K562 (cell line): ENCODE data around the gene MPHOSPH9. TPM values are rescaled to one million over a fixed set of nuclear protein-coding genes. Genes with fewer than 3 reads are reported as not detected.

Source experiments
- BHLHE40 ChIP-seq: IDR thresholded peaks from 2 replicates; pipeline ENCODE4 v1.6.1; 2011; ENCODE audit warnings: low read length, improper control_type of control experiment
- CHCHD3 ChIP-seq: fragments of 250-450 bp; sonication (Bioruptor Pico); IDR thresholded peaks from 2 replicates; pipeline ENCODE4 v2.1.2; 2022; ENCODE audit warnings: mild to moderate bottlenecking
- CXXC5 ChIP-seq: fragments of 250-450 bp; sonication (Bioruptor Pico); IDR thresholded peaks from 2 replicates; pipeline ENCODE4 v1.8.0; 2022; ENCODE audit warnings: inconsistent platforms, mild to moderate bottlenecking, moderate library complexity
- GABPB1 ChIP-seq: sonication (generic); formaldehyde crosslinking; IDR thresholded peaks from 2 replicates; pipeline ENCODE4 v1.8.0; 2022; ENCODE audit warnings: mild to moderate bottlenecking, missing genetic modification reagents
- GATAD2A ChIP-seq: fragments of 450-650 bp; IDR thresholded peaks from 2 replicates; pipeline ENCODE4 v1.6.1; 2017
- HOXB6 ChIP-seq: fragments of 250-450 bp; sonication (Bioruptor Pico); IDR thresholded peaks from 2 replicates; pipeline ENCODE4 v1.5.1; 2022; ENCODE audit warnings: mild to moderate bottlenecking, borderline replicate concordance
- MAFF ChIP-seq: IDR thresholded peaks from 2 replicates; pipeline ENCODE4 v1.6.1; 2012; ENCODE audit warnings: low read length, improper control_type of control experiment
- STAT5A ChIP-seq: IDR thresholded peaks from 2 replicates; pipeline ENCODE4 v1.6.1; 2012; ENCODE audit warnings: low read length, inconsistent platforms, borderline replicate concordance
- TEAD4 ChIP-seq, 2 experiments: sonication (generic) in 1 of 2; formaldehyde crosslinking in 1 of 2; IDR thresholded peaks; 2 replicates each; pipeline versions ENCODE4 v1.6.1 to v1.8.0; 2012 to 2022; ENCODE audit warnings: borderline replicate concordance in 1 of 2, inconsistent platforms in 1 of 2, low read length in 1 of 2, mild to moderate bottlenecking in 1 of 2, missing genetic modification reagents in 1 of 2
- ZFP1 ChIP-seq: fragments of 450-650 bp; formaldehyde crosslinking; IDR thresholded peaks from 2 replicates; pipeline ENCODE4 v1.4.0; 2020; ENCODE audit warnings: mild to moderate bottlenecking, mixed read lengths
- ZNF124 ChIP-seq: sonication (generic); formaldehyde crosslinking; IDR thresholded peaks from 2 replicates; pipeline ENCODE4 v1.8.1; 2022; ENCODE audit warnings: missing genetic modification reagents
- ZNF668 ChIP-seq: fragments of 250-450 bp; sonication (Bioruptor Pico); IDR thresholded peaks from 2 replicates; pipeline ENCODE4 v1.8.0; 2022; ENCODE audit warnings: mild to moderate bottlenecking, inconsistent platforms
- polyA plus RNA-seq, 8 experiments: library from polyadenylated mRNA; depleted of rRNA in 4 of 8; stranded (reverse) in 5 of 8; unstranded in 3 of 8; fragments of >200 nt; fragmentation: Nextera tagmentation in 2 of 8; fragmentation: Illumina TruSeq in 1 of 8; extraction: Ambion mirVana in 2 of 8; extraction: Trizol in 1 of 8; gene quantifications; 2 replicates each; pipeline versions ENCODE4 v1.2.1 to v1.2.3, GENCODE V29; 2011 to 2014; ENCODE audit warnings: inconsistent platforms in 1 of 8, missing spikeins in 1 of 8
- total RNA-seq, 7 experiments: library from RNA; depleted of rRNA in 6 of 7; stranded (reverse); fragments of >200 nt in 6 of 7; fragmentation: Illumina TruSeq in 2 of 7; extraction: Trizol in 2 of 7; gene quantifications; 2 replicates each; pipeline versions ENCODE4 v1.2.1 to v1.2.3, GENCODE V29; 2011 to 2021; ENCODE audit warnings: low replicate concordance in 1 of 7
- TF ChIP-seq, protein P1 (sequence below), 2 experiments: fragments of 450-650 bp in 1 of 2; sonication (generic) in 1 of 2; formaldehyde crosslinking in 1 of 2; IDR thresholded peaks in 1 of 2; conservative IDR thresholded peaks in 1 of 2; 2 replicates each; pipeline versions ENCODE4 v1.6.1 to v1.8.1; 2016 to 2023; ENCODE audit warnings: mild to moderate bottlenecking in 2 of 2, moderate library complexity in 2 of 2, inconsistent platforms in 1 of 2, missing genetic modification reagents in 1 of 2
- TF ChIP-seq, protein P2 (sequence below): IDR thresholded peaks from 2 replicates; pipeline ENCODE4 v1.6.1; 2016; ENCODE audit warnings: missing genetic modification characterization, missing compliant biosample characterization
- TF ChIP-seq, protein P3 (sequence below): fragments of 450-650 bp; IDR thresholded peaks from 2 replicates; pipeline ENCODE4 v1.6.1; 2016
- TF ChIP-seq, protein P4 (sequence below): fragments of 250-450 bp; sonication (Bioruptor Pico); IDR thresholded peaks from 2 replicates; pipeline ENCODE4 v1.4.0; 2020
- TF ChIP-seq, protein P5 (sequence below): fragments of 250-450 bp; sonication (Bioruptor Pico); IDR thresholded peaks from 2 replicates; pipeline ENCODE4 v1.4.0; 2020; ENCODE audit warnings: mild to moderate bottlenecking, moderate library complexity

MPHOSPH9 gene
- total and polyA plus RNA-seq, 9 of the 15 experiments (the other 6 are each of a cell fraction or from before 2014, with no cell fraction given) = 14.2 to 103 (median 54.5) TPM

DNA sequence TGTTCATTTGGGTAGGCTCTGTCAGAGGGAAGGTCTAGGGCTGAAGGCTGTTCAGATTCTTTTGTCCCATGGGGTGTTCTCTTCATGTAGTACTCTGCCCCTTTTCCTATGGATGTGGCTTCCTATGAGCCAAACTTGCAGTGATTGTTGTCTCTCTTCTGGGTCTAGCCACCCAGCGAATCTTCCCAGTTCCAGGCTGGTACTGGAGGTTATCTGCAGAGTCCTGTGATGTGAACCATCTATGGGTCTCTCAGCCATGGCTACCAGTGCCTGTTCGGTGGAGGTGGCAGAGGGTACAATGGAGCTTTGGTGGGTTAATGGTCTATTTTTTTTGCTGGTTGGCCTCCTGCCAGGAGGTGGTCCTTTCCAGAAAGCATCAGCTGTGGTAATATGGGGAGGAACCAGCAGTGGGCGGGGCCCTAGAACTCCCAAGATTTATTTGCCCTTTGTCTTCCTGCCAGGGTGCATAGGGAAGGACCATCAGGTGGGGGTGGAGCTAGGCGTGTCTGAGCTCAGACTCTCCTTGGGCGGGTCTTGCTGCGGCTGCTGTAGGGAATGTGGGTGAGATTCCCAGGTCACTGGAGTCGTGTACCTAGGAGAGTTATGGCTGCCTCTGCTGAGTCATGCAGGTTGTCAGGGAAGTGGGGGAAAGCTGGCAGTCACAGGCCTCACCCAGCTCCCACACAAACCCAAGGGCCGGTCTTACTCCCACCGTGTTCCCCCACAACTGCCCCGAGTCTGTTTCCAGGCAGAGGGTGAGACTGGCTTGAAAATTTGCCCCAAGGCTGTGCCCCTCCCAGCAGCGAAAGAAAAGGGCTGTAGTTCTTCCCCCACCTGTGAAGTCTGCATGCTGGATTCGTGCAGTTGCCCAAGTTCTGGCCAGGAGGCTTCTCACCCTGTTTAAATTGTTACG, 17.8 kb upstream of the MPHOSPH9 start (continued):
- TF ChIP-seq, protein P1, sequence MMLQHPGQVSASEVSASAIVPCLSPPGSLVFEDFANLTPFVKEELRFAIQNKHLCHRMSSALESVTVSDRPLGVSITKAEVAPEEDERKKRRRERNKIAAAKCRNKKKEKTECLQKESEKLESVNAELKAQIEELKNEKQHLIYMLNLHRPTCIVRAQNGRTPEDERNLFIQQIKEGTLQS (IDR thresholded peaks at IDR 0.05) = peak; percentile 36; the same call in 1 of the 2 replicates
- TF ChIP-seq, protein P1 (CRISPR knock-in tag; conservative IDR thresholded peaks at IDR 0.05) = no peak
- TF ChIP-seq MAFF = peak; percentile 15; the same call in 1 of the 2 replicates
- TF ChIP-seq STAT5A = no peak
- peak; percentile 28; the same call in 1 of the 2 replicates for TF ChIP-seq CXXC5 (CRISPR knock-in tag)
- no peak for TF ChIP-seq ZNF668
- no peak for TF ChIP-seq ZFP1 (CRISPR knock-in tag)
- no peak for TF ChIP-seq ZNF124
- TF ChIP-seq, protein P2, sequence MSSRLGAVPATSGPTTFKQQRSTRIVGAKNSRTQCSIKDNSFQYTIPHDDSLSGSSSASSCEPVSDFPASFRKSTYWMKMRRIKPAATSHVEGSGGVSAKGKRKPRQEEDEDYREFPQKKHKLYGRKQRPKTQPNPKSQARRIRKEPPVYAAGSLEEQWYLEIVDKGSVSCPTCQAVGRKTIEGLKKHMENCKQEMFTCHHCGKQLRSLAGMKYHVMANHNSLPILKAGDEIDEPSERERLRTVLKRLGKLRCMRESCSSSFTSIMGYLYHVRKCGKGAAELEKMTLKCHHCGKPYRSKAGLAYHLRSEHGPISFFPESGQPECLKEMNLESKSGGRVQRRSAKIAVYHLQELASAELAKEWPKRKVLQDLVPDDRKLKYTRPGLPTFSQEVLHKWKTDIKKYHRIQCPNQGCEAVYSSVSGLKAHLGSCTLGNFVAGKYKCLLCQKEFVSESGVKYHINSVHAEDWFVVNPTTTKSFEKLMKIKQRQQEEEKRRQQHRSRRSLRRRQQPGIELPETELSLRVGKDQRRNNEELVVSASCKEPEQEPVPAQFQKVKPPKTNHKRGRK (tag) = no peak
- TF ChIP-seq GATAD2A = no peak
- TF ChIP-seq GABPB1 (CRISPR knock-in tag) = no peak
- no peak for TF ChIP-seq HOXB6 (CRISPR knock-in tag)
- no peak for TF ChIP-seq BHLHE40
- TF ChIP-seq, protein P3, sequence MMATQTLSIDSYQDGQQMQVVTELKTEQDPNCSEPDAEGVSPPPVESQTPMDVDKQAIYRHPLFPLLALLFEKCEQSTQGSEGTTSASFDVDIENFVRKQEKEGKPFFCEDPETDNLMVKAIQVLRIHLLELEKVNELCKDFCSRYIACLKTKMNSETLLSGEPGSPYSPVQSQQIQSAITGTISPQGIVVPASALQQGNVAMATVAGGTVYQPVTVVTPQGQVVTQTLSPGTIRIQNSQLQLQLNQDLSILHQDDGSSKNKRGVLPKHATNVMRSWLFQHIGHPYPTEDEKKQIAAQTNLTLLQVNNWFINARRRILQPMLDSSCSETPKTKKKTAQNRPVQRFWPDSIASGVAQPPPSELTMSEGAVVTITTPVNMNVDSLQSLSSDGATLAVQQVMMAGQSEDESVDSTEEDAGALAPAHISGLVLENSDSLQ = peak; percentile 64
- TF ChIP-seq, protein P4, sequence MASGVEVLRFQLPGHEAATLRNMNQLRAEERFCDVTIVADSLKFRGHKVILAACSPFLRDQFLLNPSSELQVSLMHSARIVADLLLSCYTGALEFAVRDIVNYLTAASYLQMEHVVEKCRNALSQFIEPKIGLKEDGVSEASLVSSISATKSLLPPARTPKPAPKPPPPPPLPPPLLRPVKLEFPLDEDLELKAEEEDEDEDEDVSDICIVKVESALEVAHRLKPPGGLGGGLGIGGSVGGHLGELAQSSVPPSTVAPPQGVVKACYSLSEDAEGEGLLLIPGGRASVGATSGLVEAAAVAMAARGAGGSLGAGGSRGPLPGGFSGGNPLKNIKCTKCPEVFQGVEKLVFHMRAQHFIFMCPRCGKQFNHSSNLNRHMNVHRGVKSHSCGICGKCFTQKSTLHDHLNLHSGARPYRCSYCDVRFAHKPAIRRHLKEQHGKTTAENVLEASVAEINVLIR (CRISPR knock-in tag) = no peak
- TF ChIP-seq CHCHD3 (CRISPR knock-in tag) = no peak
- no peak for TF ChIP-seq TEAD4 (IDR thresholded peaks at IDR 0.05; ENCODE audit: low read length)
- TF ChIP-seq TEAD4 (CRISPR knock-in tag; IDR thresholded peaks at IDR 0.05; ENCODE audit: borderline replicate concordance) = no peak
- TF ChIP-seq, protein P5, sequence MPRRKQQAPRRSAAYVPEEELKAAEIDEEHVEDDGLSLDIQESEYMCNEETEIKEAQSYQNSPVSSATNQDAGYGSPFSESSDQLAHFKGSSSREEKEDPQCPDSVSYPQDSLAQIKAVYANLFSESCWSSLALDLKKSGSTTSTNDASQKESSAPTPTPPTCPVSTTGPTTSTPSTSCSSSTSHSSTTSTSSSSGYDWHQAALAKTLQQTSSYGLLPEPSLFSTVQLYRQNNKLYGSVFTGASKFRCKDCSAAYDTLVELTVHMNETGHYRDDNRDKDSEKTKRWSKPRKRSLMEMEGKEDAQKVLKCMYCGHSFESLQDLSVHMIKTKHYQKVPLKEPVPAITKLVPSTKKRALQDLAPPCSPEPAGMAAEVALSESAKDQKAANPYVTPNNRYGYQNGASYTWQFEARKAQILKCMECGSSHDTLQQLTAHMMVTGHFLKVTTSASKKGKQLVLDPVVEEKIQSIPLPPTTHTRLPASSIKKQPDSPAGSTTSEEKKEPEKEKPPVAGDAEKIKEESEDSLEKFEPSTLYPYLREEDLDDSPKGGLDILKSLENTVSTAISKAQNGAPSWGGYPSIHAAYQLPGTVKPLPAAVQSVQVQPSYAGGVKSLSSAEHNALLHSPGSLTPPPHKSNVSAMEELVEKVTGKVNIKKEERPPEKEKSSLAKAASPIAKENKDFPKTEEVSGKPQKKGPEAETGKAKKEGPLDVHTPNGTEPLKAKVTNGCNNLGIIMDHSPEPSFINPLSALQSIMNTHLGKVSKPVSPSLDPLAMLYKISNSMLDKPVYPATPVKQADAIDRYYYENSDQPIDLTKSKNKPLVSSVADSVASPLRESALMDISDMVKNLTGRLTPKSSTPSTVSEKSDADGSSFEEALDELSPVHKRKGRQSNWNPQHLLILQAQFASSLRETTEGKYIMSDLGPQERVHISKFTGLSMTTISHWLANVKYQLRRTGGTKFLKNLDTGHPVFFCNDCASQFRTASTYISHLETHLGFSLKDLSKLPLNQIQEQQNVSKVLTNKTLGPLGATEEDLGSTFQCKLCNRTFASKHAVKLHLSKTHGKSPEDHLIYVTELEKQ (CRISPR knock-in tag) = no peak
